Inflammatory macrophage treated with lipopolysaccharide for 1 hour (primary cell): Measurements from ENCODE around the gene TM9SF2.
A peak's percentile ranks its signal among the peaks of the same experiment; 100 is the strongest.

Source experiments
- DNase-seq, 2 donors: peaks; one replicate each; pipeline ENCODE4 v3.0.0-alpha.2; 2020 to 2022

Gene TM9SF2

GRCh38 chr13:99582511-99582910 lies 81.2 kb downstream of the TM9SF2 start:
- no peak for DNase-seq

- no peak for DNase-seq
Measured at GRCh38 chr13:99585609-99586008, 84.3 kb downstream of the TM9SF2 start.

DNA sequence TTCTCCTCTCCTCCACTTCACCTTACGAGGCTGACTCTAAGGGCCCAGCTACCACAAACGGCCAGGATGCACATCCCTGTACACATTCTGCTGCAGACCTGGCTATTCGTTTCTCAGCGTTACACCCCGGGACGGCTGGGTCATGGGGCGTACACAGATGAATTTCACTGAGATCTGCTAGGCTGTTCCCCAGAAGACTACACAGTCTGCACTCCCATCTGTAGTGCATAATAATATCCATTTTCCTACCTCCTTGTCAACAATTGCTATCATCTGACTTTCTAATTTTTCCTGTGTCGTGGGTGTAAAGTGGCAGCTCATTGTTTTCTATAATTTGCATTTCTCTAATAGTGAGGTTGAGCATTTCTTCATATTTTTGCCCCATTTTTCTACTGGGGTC lies 85.7 kb downstream of the TM9SF2 start:
- DNase-seq = no peak

DNA sequence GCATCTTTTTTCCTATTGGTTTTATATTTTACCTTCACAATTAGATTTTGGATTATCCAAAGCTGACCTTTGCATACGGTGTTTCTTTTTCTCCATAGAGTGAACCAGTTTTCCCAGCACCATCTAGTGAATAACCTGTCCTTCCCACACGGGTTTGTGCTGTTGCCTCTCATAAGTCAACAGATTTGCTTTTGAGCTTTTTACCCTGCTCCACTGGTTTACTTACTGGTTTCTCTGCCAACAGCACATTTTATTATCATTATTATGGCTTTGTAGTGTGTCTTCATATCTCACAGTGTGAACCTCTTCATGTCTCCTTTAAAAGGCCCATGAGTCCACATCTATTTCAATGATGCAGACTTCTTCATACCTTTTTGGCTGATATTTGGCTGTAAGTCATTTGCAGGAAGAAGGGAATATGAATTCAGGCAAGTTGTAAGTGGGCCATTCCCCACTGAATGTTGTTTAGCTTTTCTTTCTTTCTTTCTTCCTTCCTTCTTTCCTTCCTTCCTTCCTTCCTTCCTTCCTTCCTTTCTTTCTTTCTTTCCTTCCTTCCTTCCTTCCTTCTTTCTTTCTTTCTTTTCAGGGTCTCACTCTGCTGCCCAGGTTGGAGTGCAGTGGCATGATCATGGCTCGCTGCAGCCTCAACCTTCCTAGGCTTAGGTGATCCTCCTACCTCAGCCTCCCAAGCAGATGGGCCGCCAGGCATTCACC lies 86.8 kb downstream of the TM9SF2 start:
- no peak for DNase-seq

- DNase-seq = no peak
Measured at GRCh38 chr13:99589575-99589974, 88.3 kb downstream of the TM9SF2 start.

- no peak for DNase-seq
Measured at GRCh38 chr13:99590519-99591011, 89.3 kb downstream of the TM9SF2 start.

DNA sequence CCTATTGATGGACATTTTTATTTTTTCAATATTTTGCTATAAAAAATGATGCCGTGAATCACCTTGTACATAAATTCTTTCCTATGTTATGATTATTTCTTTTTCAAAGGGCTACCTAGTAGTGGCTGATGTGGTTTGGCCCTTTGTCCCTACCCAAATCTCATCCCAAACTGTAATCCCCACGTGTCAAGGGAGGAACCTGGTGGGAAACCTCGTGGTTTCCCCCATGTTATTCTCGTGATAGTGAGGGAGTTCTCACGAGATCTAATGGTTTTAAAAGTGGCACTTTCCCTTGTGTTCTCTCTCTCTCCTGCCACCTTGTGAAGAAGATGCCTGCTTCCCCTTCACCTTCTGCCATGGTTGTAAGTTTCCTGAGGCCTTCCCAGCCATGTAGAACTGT lies 94.9 kb downstream of the TM9SF2 start:
- DNase-seq = no peak

- DNase-seq = no peak
Measured at GRCh38 chr13:99600318-99600717, 99.0 kb downstream of the TM9SF2 start.

- no peak for DNase-seq
Measured at GRCh38 chr13:99601535-99601934, 100.3 kb downstream of the TM9SF2 start.

DNA sequence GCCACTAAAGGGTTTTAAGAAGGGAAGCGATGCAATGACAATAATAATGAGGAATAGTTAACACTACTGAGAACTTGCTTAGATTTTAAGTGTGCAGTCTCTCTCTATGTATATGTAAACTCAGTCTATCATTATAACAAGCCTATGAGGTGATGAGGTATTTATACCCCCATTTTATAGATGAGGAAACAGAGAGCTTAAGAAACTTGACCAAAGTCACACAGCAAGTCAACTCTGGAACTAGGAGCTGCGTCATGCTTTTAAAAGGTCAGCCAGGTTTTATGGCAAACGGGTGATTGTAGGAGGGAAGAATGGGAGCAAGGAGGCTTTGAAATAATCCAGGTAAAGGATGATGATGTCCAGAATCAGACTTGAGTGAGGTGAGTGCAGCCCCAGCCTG lies 103.4 kb downstream of the TM9SF2 start:
- no peak for DNase-seq

DNA sequence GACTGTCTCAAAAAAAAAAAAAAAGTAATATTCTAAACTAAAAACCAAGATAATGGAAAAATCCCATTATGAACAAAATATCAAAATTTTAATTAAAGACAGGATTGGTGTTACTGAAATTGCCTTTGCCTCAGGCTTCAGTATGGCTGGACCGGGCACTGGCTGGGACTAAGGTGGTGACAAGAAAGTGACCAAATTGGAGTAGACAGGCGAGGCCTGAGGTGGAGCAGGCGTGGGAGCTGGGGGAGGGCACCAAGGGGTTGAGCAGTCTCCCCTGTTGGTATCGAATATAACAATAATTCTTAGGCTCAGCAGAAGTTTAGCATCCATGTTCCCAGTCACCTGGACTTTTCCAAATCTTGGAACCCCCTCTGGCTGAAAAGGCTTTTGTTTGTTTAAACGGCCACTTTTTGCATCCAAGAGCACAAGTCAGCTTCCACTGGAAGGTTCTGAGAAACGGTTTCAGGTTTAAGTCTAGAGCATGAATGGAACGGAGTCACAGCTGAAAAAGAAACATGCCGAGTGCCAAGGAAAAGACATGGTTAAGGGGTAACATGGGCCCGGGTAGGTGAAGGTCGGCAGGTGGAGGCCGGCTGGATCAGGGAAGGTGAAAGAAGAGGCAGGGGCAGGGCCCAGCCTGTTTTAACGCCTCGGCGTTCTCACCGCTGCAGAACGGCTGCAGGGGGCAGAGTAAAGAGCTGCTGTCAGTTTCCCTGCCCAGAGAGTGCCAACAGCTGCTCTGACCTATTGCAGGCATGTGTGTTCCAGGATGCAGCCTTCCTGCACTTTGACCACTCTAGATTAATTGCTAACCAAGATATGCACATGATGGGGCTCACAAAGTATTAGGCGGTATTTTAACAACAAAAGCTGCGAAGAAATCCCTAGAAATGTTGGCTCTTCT lies 104.4 kb downstream of the TM9SF2 start:
- DNase-seq = peak in 1 of 2 donors; percentile 28

- DNase-seq = peak; percentile 72 to 92
Measured at GRCh38 chr13:99606324-99607066, 105.2 kb downstream of the TM9SF2 start, which contains the start of gene CLYBL. TSS of gene CLYBL (plus strand) at chr13:99606690.

- no peak for DNase-seq
Measured at GRCh38 chr13:99608345-99608744, 107.1 kb downstream of the TM9SF2 start.

DNA sequence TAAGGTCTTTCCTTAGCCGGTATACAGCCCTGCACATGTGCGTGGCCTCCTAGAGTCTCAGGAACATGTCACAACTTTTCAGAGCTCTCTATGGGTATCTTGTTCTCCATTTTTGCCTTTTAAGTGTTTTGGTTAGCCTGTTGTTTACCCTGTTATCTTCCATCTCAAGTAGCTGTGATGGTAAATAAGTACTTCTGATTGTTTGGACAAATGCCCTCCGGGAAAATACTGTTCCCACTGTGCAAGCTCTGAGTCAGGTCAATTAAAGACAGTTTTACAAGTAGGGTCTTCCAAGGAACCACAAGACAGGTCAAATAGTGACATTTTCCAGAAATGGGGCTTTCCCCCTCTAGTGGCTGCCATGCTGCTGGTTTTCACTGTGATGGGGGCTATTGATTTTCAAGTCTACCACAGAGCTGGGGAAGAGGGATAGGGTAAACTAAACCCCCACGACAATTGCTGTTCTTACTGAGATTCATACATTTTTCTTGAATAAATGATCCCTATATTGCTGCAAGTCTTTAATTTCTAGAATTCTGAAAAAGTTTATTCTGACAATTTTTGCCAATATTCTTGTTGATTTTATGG lies 109.5 kb downstream of the TM9SF2 start:
- DNase-seq = no peak
